ENCODE measurements around the gene TRIM9.

DNA sequence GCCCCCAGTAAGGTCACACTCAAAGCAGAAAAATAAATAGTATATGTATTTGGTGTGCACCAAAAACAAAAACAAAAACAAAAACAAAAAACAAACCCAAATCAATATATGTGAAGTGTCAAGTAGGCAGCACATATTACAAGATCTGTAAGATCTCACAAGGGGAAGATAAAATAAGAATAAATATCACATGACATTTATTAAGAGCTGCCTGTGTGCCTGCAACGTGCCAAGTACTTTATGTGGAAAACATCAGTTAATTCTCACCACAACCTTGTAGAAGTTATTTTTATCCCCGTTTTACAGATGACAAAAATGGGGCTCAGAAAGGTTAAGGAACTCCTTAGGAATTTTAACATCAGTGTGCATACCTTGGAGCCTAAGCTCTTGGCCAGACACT, 26.6 kb downstream of the TRIM9 start:
- TF ChIP-seq, protein P1, sequence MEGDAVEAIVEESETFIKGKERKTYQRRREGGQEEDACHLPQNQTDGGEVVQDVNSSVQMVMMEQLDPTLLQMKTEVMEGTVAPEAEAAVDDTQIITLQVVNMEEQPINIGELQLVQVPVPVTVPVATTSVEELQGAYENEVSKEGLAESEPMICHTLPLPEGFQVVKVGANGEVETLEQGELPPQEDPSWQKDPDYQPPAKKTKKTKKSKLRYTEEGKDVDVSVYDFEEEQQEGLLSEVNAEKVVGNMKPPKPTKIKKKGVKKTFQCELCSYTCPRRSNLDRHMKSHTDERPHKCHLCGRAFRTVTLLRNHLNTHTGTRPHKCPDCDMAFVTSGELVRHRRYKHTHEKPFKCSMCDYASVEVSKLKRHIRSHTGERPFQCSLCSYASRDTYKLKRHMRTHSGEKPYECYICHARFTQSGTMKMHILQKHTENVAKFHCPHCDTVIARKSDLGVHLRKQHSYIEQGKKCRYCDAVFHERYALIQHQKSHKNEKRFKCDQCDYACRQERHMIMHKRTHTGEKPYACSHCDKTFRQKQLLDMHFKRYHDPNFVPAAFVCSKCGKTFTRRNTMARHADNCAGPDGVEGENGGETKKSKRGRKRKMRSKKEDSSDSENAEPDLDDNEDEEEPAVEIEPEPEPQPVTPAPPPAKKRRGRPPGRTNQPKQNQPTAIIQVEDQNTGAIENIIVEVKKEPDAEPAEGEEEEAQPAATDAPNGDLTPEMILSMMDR (conservative IDR thresholded peaks at IDR 0.05; ENCODE audit: low read length), result no peak
- TF ChIP-seq EZH2phosphoT487 (IDR thresholded peaks at IDR 0.05; ENCODE audit: borderline replicate concordance), result no peak
